ENCODE measurements around the gene CXorf49.
"Not testable (repeated sequence)": the region's sequence is repeated elsewhere in the genome, so short reads cannot be mapped to it uniquely, and the experiment has no call there.

CXorf49 gene

GRCh38 chrX:71671938-71672337 is 46.1 kb downstream of the CXorf49 start:
- DNase-seq (ENCODE audit: low spot score): no peak

DNA sequence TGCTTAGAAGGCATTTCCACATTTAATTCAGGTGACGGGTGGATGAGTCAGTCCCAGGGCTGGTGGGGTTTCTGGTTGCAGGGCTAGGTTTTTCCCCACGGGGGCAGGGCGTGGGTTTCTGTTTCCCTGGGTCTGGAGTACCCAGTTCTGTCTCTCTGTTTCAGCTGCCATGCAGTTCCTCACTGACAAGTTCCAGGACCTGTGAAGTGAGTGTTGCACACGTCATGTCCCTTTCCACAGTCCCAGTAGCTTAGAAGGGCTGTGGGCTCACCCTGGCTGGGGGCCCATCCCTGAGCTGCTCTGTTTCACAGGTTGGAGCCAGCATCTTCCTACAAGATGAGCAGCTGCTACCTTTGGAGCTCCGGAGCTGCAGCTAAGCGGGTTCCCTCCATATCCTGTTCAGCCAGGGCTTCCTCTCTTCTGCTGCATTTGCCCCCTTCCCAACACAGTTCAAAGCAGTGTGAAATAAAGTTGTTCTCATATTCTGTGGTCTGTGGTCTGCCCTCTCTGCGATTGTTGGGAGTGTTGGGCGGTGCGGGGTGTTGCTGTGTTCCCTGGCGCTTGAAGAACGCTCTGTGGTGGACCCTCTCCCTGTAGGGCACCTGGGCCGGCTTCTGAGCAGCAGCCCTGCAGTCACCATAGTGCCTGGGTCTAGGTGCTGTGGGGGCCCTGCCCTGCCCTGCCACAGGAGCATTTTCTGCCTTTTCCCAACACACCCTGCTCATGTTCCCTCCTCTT is 46.9 kb downstream of the CXorf49 start:
- no peak for DNase-seq (ENCODE audit: low spot score)

GRCh38 chrX:71669947-71670346 is 48.1 kb downstream of the CXorf49 start:
- DNase-seq (ENCODE audit: low spot score): not testable (repeated sequence)

GRCh38 chrX:71669492-71669891 is 48.6 kb downstream of the CXorf49 start:
- no peak for DNase-seq (ENCODE audit: low spot score)

DNA sequence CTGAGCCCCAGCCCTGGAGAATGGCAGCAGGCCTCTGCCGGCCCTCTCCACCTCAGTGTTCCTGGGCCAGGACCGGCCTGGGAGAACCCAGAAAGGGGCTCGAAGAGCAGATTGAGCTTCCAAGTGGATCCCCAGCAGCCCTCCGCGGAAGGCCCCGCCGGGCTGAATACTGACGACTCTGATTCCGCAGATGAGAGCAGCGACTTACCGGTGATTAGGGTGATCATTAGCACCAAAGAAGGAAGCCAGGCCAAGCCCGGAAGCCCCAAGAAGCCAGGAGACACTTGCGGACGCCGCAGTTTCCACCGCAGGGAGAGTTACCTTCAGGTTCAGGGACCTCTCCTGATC is 49.9 kb downstream of the CXorf49 start:
- DNase-seq (ENCODE audit: low spot score): no peak

DNA sequence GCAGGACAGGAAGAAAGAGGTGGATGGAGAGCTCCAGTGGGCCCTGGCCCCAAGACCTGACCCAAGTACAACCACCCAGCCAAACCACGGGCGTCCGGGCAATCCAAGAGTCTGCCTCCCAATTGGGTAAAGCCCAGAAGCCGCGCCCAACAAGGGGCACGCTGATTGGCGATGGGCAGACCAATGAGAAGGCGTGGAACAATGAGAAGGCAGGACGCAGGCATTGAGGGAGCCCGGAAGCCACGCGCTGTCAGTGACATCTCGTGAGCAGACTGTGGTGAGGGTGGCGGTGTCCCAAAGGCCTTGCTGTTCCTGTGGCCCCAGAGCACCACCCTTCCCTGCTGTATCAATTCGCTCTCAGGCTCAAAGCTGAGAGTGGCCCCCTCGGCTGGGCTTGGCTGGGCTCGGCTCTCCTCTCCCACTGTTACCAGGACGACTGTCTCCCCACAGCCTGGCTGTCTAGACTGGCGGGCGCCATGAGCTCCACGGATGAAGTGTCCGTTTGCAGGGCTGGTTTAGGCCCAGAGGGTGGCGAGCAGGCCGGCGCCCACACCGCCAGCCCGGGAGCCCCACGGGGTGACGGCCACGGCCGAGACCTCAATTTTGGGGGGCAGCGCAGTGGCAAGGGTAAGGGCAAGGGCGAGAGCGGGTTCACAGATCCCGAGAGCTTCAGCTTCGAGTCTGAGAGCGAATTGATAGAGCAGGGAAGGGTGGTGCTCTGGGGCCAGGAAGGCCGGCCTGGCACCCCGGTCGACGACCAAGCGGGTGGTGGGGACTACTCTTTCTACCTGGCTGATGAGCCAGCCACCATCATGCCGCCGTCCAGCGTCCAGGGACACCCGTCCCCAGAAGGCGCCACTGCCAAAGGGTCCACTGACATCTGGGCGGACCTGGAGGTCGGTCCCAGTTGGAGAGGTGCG is 50.5 kb downstream of the CXorf49 start, which contains the start of gene LOC101059915:
Gene LOC101059915, plus strand, starts transcription at position 219 of the 920 bp plus-strand sequence.
- no peak for DNase-seq (ENCODE audit: low spot score)

DNA sequence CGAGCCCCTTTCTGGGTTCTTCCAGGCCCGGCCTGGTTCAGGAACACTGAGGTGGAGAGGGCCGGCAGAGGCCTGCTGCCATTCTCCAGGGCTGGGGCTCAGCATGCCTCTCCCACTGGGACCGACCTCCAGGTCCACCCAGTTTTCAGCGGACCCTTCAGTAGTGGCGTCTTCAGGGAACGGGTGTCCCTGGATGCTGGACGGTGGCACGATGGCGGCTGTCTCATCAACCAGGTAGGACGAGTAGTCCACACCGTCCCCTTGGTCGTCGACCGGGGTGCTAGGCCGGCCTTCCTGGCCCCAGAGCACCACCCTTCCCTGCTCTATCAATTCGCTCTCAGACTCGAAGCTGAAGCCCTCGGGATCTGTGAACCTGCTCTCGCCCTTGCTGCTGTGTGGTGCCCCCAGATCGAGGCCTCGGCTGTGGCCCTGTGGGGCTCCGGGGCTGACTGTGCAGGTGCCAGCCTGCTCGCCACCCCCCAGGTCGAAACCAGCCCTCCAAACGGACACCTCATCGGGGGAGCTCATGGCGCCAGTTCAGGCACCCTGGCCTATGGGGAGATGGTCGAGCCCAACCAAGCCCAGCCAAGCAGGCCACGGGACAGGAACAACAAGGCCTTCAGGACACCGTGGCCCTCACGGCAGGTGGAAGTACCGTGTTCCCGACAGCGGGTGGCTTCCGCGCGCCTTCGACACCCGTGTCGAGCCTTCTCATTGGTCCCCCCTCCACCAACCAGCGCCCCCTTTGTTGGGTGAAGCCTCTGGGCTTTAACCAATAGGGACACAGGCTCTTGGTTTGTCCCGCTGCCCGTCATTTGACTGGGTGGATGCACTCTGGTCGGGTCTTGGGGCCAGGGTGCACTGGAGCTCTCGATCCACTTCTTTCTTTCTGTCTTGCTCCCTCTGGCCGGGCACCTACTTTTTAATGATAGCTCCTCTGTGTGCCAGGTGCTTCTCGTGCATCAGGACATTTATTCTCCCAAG is 51.6 kb downstream of the CXorf49 start:
- DNase-seq (ENCODE audit: low spot score): no peak

DNA sequence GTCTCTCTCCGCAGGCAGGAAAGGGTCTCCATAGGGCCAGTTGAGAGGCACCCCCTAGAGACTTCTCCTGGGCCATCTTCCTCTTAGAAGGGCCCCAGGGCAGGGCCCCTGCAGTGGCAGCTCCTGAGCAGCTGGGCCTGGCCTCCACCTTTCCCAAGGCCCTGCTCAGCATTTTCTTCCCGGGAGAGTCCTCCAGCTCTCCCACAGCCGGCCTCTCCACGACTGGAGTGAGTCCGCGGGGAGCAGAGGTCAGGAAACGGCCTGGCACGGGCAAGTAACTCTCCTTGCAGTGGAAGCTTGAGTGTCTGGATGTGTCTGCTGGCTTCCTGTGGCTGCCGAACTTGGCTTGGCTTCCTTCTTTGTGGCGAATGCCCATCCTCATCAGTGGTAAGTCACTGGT is 52.3 kb downstream of the CXorf49 start:
- no peak for DNase-seq (ENCODE audit: low spot score)

DNA sequence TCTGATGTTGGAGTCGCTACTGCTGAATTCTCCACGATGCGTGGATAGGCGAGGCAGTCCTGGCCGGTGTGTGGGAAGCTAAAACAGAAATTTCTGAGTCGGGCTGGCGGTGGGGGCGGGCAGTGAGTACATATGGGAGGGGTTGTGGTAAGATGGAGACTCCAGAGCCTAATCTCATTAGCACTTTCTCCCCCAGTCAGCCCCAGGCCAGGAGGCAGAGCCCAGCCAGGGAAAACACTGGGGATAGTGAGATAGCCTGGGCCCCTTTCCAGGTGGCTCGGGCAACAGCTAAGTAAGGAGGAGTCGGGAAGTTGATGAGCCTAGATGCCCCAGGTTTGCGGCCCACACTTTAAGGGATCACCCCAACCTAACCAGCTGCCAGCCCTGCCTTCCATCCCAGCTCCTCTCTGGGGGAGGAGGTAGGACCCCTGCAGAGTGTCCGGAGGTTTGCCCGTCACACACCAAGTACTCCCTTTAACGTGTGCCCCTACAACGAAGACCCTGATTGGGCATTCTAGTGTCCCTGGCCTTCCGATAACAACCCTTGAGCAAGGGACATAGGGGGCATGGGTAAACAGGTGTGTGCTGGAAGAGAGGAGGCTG is 53.1 kb downstream of the CXorf49 start:
- no peak for DNase-seq (ENCODE audit: low spot score)

Measured in AG08396 (cell line).